Upper lobe of left lung (tissue), 6 donors: Measurements from ENCODE around the gene SH3BP5. TPM values are rescaled to one million over a fixed set of nuclear protein-coding genes. Genes with fewer than 3 reads are reported as not detected.

Experiments
- ATAC-seq, 2 donors: fragments of 200-7000 bp; cut with Tn5 transposase; one replicate each; pipeline ENCODE4 v1.9.1; 2022; ENCODE audit warnings: mild to moderate bottlenecking in 2 of 2, moderate library complexity in 2 of 2; ENCODE audit not compliant: low FRiP score in 2 of 2
- DNase-seq, 2 donors: peaks; one replicate each; pipeline ENCODE4 v3.0.0-alpha.2; 2019 to 2020
- H3K27ac ChIP-seq, 4 donors: fragments of 200-600 bp; sonication (generic); one replicate each; pipeline ENCODE4 v1.5.1; 2016 to 2019
- H3K27me3 ChIP-seq, 4 donors: fragments of 200-600 bp; sonication (generic); one replicate each; pipeline ENCODE4 v1.5.1; 2017 to 2019
- H3K36me3 ChIP-seq, 4 donors: fragments of 200-600 bp; sonication (generic); one replicate each; pipeline ENCODE4 v1.5.1; 2016 to 2019
- H3K4me1 ChIP-seq, 4 donors: fragments of 200-600 bp; sonication (generic); one replicate each; pipeline ENCODE4 v1.5.1; 2018 to 2019
- H3K4me3 ChIP-seq, 4 donors: fragments of 200-600 bp; sonication (generic); one replicate each; pipeline ENCODE4 v1.5.1; 2017 to 2019; ENCODE audit warnings: mild to moderate bottlenecking in 2 of 4, moderate library complexity in 1 of 4
- H3K9me3 ChIP-seq, 4 donors: fragments of 200-600 bp; sonication (generic); one replicate each; pipeline ENCODE4 v1.5.1; 2018 to 2019
- EP300 ChIP-seq, 4 donors: sonication (generic); formaldehyde crosslinking; IDR thresholded peaks; one replicate each; pipeline ENCODE4 v1.5.1; 2017; ENCODE audit warnings: antibody characterized with exemption in 4 of 4, control low read depth in 2 of 4
- POLR2A ChIP-seq, 4 donors: fragments of 450-650 bp; IDR thresholded peaks; one replicate each; pipeline ENCODE4 v1.5.1; 2016 to 2017; ENCODE audit warnings: antibody characterized with exemption in 4 of 4, mild to moderate bottlenecking in 2 of 4
- POLR2AphosphoS5 ChIP-seq, 2 donors: sonication (generic); formaldehyde crosslinking; IDR thresholded peaks; one replicate each; pipeline ENCODE4 v1.5.1; 2017; ENCODE audit warnings: antibody characterized with exemption in 2 of 2
- WGBS, 2 donors: methylation state at CpG; one replicate each; pipeline ENCODE4 v1.1.5; 2017 to 2018; 5-methylcytosine and 5-hydroxymethylcytosine counted together
- total RNA-seq, 6 donors: library from RNA; depleted of rRNA in 4 of 6; stranded (reverse); fragments of >200 nt in 4 of 6; gene quantifications; one replicate each; pipeline versions ENCODE4 v1.1.0 to v1.2.1, GENCODE V29; 2016 to 2021
- TF ChIP-seq, protein P1 (sequence below), 6 experiments: fragments of 450-650 bp in 4 of 6; fragments of 200-600 bp in 2 of 6; sonication (generic) in 2 of 6; IDR thresholded peaks; one replicate each; pipeline ENCODE4 v1.5.1; 2016 to 2019; ENCODE audit warnings: antibody characterized with exemption in 6 of 6
- donor health status: DM: no; HTN: no; CAD: no; lungs with moderate emphysema.
- donor health status: DM: no; HTN: yes; CAD: no; lungs with severe emphysema.

The SH3BP5 gene
- total RNA-seq, 6 donors from 2014 or later, result 83.8 to 150 (median 94.7) TPM

- Histone ChIP-seq H3K4me3 (no peak overlapping the region), H3K27ac (peak overlapping the region in 1 of 4 donors; percentile 40), H3K9me3 (no peaks in the 10 kb centered on the region), H3K27me3 (no peaks in the 10 kb centered on the region), H3K4me1 (peaks cover 8 to 27% (median 23%) of the 10 kb centered on the region in 4 donors), H3K36me3 (peaks cover 7 to 60% (median 42%) of the 10 kb centered on the region in 4 donors)
- DNase-seq, result no peak
- whole genome bisulfite sequencing, 2 donors, result 90 to 98% methylated on average over 9 of the region's 9 CpGs
- no peak for ATAC-seq
- no peak for TF ChIP-seq EP300 (IDR thresholded peaks at IDR 0.05)
- TF ChIP-seq, protein P1, sequence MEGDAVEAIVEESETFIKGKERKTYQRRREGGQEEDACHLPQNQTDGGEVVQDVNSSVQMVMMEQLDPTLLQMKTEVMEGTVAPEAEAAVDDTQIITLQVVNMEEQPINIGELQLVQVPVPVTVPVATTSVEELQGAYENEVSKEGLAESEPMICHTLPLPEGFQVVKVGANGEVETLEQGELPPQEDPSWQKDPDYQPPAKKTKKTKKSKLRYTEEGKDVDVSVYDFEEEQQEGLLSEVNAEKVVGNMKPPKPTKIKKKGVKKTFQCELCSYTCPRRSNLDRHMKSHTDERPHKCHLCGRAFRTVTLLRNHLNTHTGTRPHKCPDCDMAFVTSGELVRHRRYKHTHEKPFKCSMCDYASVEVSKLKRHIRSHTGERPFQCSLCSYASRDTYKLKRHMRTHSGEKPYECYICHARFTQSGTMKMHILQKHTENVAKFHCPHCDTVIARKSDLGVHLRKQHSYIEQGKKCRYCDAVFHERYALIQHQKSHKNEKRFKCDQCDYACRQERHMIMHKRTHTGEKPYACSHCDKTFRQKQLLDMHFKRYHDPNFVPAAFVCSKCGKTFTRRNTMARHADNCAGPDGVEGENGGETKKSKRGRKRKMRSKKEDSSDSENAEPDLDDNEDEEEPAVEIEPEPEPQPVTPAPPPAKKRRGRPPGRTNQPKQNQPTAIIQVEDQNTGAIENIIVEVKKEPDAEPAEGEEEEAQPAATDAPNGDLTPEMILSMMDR (IDR thresholded peaks at IDR 0.05), result no peak
- TF ChIP-seq POLR2A (IDR thresholded peaks at IDR 0.05), result no peak
- no peak for TF ChIP-seq POLR2AphosphoS5 (IDR thresholded peaks at IDR 0.05)
These were observed 70.4 kb downstream of the SH3BP5 start for GRCh38 chr3:15262021-15262420.

GRCh38 chr3:15261274-15261673, 71.1 kb downstream of the SH3BP5 start:
- H3K27me3 ChIP-seq, result no peaks in the 10 kb centered on the region
- TF ChIP-seq, protein P1 (IDR thresholded peaks at IDR 0.05), result no peak
- TF ChIP-seq POLR2AphosphoS5 (IDR thresholded peaks at IDR 0.05), result no peak
- no peak for TF ChIP-seq POLR2A (IDR thresholded peaks at IDR 0.05)
- no peak for TF ChIP-seq EP300 (IDR thresholded peaks at IDR 0.05)
- H3K36me3 ChIP-seq, result peaks cover 10 to 67% (median 46%) of the 10 kb centered on the region in 4 donors
- DNase-seq (no peak), ATAC-seq (no peak)
- H3K27ac ChIP-seq, result peak overlapping the region in 2 of 4 donors; percentile 14 to 40
- H3K4me3 ChIP-seq, result no peak overlapping the region
- no peaks in the 10 kb centered on the region for H3K9me3 ChIP-seq
- peaks cover 13 to 23% (median 16%) of the 10 kb centered on the region in 4 donors for H3K4me1 ChIP-seq

- ATAC-seq (no peak), DNase-seq (no peak)
- H3K36me3 ChIP-seq, result peaks cover 10 to 69% (median 54%) of the 10 kb centered on the region in 4 donors
- TF ChIP-seq POLR2A (IDR thresholded peaks at IDR 0.05) (no peak), POLR2AphosphoS5 (IDR thresholded peaks at IDR 0.05) (peak in 1 of 2 donors; percentile 3)
- no peak overlapping the region for H3K27ac ChIP-seq
- H3K27me3 ChIP-seq, result no peaks in the 10 kb centered on the region
- no peak overlapping the region for H3K4me3 ChIP-seq
- 93 to 99% methylated on average over 4 of the region's 4 CpGs for WGBS, 2 donors
- peaks cover 11 to 18% (median 14%) of the 10 kb centered on the region in 4 donors for H3K4me1 ChIP-seq
- H3K9me3 ChIP-seq, result no peaks in the 10 kb centered on the region
These were observed 71.9 kb downstream of the SH3BP5 start for GRCh38 chr3:15260531-15260930.

DNA sequence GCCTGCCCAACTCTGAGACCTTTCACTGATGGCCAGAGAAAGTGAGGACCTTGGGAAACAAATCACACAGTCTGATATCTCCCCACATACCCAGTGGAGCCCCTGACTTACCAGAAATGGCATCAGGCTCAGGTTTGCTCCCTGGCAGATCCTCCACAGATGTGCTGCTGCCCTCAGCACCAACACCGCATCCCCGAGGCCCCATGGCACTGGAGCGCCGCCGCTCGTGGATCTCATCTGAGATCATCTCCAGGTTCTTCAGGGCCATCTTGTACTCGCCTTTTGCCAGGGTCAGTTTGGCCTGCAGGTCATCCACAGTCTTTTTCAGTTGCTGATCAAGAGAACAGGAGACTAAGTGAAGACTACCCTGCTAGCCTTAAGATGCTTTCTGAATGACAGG, 73.7 kb downstream of the SH3BP5 start:
- WGBS, 2 donors, result 95 to 98% methylated on average over 7 of the region's 7 CpGs
- Histone ChIP-seq H3K9me3 (no peaks in the 10 kb centered on the region), H3K4me3 (no peak overlapping the region), H3K27me3 (no peaks in the 10 kb centered on the region), H3K4me1 (peaks cover 3 to 7% (median 6%) of the 10 kb centered on the region in 4 donors), H3K27ac (no peak overlapping the region), H3K36me3 (peaks cover 23 to 84% (median 64%) of the 10 kb centered on the region in 4 donors)
- no peak for ATAC-seq
- DNase-seq, result peak in 1 of 2 donors; percentile 66
- TF ChIP-seq POLR2A (IDR thresholded peaks at IDR 0.05), result no peak
- TF ChIP-seq POLR2AphosphoS5 (IDR thresholded peaks at IDR 0.05), result no peak
- TF ChIP-seq, protein P1 (IDR thresholded peaks at IDR 0.05), result no peak
- no peak for TF ChIP-seq EP300 (IDR thresholded peaks at IDR 0.05)

- no peaks in the 10 kb centered on the region for H3K27me3 ChIP-seq
- DNase-seq (no peak), ATAC-seq (peak; percentile 6 to 49)
- 70 to 80% methylated on average over 2 to 8 of the region's 8 CpGs for WGBS, 2 donors
- no peak overlapping the region for H3K4me3 ChIP-seq
- TF ChIP-seq, protein P1 (IDR thresholded peaks at IDR 0.05), result no peak
- peak in 1 of 4 donors; percentile 12 for TF ChIP-seq POLR2A (IDR thresholded peaks at IDR 0.05)
- no peaks in the 10 kb centered on the region for H3K9me3 ChIP-seq
- H3K36me3 ChIP-seq, result peaks cover 23 to 98% (median 69%) of the 10 kb centered on the region in 4 donors
- H3K27ac ChIP-seq, result peak overlapping the region in 1 of 4 donors; percentile 37
- H3K4me1 ChIP-seq, result peaks cover 0 to 5% (median 3%) of the 10 kb centered on the region in 4 donors
These were observed 75.5 kb downstream of the SH3BP5 start for GRCh38 chr3:15256861-15257341.
